PC-9 (cell line): ENCODE measurements around the gene ENPP7. TPM values are rescaled to one million over a fixed set of nuclear protein-coding genes. Genes with fewer than 3 reads are reported as not detected.

Source experiments
- BruUV-seq: library from RNA; stranded (reverse); fragments of 400-500 nt; replicated peaks from 2 replicates; lab custom pipeline; 2021; lab: Mats Ljungman, UMichigan
- CTCF ChIA-PET: fragments of 300-600 bp; sonication (Branson Sonifier 250); formaldehyde crosslinking; loops from one replicate; lab custom pipeline; 2022; ENCODE audit warnings: antibody characterized with exemption; lab: Charles Lee
- POLR2A ChIA-PET: fragments of 300-600 bp; sonication (Branson Sonifier 250); formaldehyde crosslinking; loops from one replicate; lab custom pipeline; 2022; ENCODE audit warnings: antibody characterized with exemption; ENCODE audit not compliant: unreplicated experiment; lab: Charles Lee
- DNase-seq, 2 experiments: peaks; one replicate each; pipeline versions ENCODE4 v3.0.0 to v3.0.0-alpha.2; 2015 to 2022; ENCODE audit warnings: mixed read lengths in 1 of 2
- H2AFZ ChIP-seq: fragments of 200-600 bp; sonication (generic); 2 replicates; pipeline ENCODE4 v1.8.1; 2017; ENCODE audit warnings: antibody characterized with exemption
- H3F3A ChIP-seq: fragments of 200-600 bp; sonication (generic); 2 replicates; pipeline ENCODE4 v1.8.1; 2017; ENCODE audit warnings: antibody characterized with exemption, mild to moderate bottlenecking, low read depth; ENCODE audit not compliant: insufficient read depth
- H3K27ac ChIP-seq: fragments of 200-600 bp; sonication (generic); 2 replicates; pipeline ENCODE4 v1.6.1; 2016; ENCODE audit warnings: mixed run types
- H3K27me3 ChIP-seq: fragments of 200-600 bp; sonication (generic); 2 replicates; pipeline ENCODE4 v1.6.1; 2016; ENCODE audit warnings: low read depth, mixed run types; ENCODE audit not compliant: insufficient read depth
- H3K36me3 ChIP-seq: fragments of 200-600 bp; sonication (generic); 2 replicates; pipeline ENCODE4 v1.6.1; 2016; ENCODE audit warnings: low read depth, mixed run types
- H3K4me1 ChIP-seq: fragments of 200-600 bp; sonication (generic); replicated peaks from 2 replicates; pipeline ENCODE4 v1.6.1; 2016; ENCODE audit warnings: mixed run types; ENCODE audit not compliant: insufficient read depth
- H3K4me2 ChIP-seq: fragments of 200-600 bp; sonication (generic); 2 replicates; pipeline ENCODE4 v1.6.1; 2017; ENCODE audit warnings: mixed run types
- H3K4me3 ChIP-seq: fragments of 200-600 bp; sonication (generic); 2 replicates; pipeline ENCODE4 v1.6.1; 2016; ENCODE audit warnings: mixed run types
- H3K79me2 ChIP-seq: fragments of 200-600 bp; sonication (generic); 2 replicates; pipeline ENCODE4 v1.6.1; 2017; ENCODE audit warnings: low read depth, mixed run types
- H3K9me2 ChIP-seq: fragments of 200-600 bp; sonication (generic); 2 replicates; pipeline ENCODE4 v1.8.1; 2017; ENCODE audit warnings: mild to moderate bottlenecking; ENCODE audit not compliant: insufficient read depth
- H3K9me3 ChIP-seq: fragments of 200-600 bp; sonication (generic); 2 replicates; pipeline ENCODE4 v1.8.1; 2016; ENCODE audit warnings: low read depth; ENCODE audit not compliant: insufficient read depth
- H4K20me1 ChIP-seq: fragments of 200-600 bp; sonication (generic); 2 replicates; pipeline ENCODE4 v1.8.1; 2017; ENCODE audit not compliant: insufficient read depth
- EZH2 ChIP-seq: fragments of 200-600 bp; sonication (generic); IDR thresholded peaks from 2 replicates; pipeline ENCODE4 v1.8.0; 2017; ENCODE audit warnings: antibody characterized with exemption, low read depth
- intact Hi-C: fragments of 100-400 bp; cut with micrococcal nuclease; formaldehyde crosslinking; loops from one replicate; pipeline ENCODE4 v1.10.0; 2022; ENCODE audit not compliant: unreplicated experiment
- total RNA-seq: library from RNA; stranded (reverse); gene quantifications from 2 replicates; pipeline ENCODE4 v1.2.3, GENCODE V29; 2021
- TF ChIP-seq, protein P1 (sequence below): fragments of 200-600 bp; sonication (generic); conservative IDR thresholded peaks from 2 replicates; pipeline ENCODE4 v1.6.1; 2017; ENCODE audit warnings: mixed run types, antibody characterized with exemption, mild to moderate bottlenecking, moderate library complexity

ENPP7 gene
- total RNA-seq, 1 experiment from 2014 or later: not detected

DNA sequence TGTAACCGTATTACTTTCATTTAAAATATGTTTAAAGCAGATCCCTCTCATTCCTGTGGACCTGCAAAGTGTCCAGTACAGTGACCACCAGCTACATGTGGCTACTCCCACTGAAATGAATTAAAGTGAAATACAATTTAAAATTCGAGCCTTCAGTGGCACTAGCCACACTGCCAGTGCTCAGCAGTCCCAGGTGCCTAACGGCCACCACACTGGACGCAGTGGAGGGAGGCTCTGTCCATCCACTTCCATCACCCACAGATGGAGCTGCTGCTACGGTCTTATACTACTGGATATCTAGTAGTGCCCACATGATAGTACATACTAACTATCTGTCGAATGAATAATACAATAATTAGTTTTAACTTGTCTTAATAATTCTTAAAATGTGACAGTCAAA is 44.9 kb downstream of the ENPP7 start:
- no peak overlapping the region for H2AFZ ChIP-seq
- no peaks in the 10 kb centered on the region for H4K20me1 ChIP-seq
- no peak overlapping the region for H3K4me3 ChIP-seq
- H3F3A ChIP-seq: peaks cover 8% of the 10 kb centered on the region; the same call in 1 of the 2 replicates
- H3K36me3 ChIP-seq: no peaks in the 10 kb centered on the region
- peaks cover 19% of the 10 kb centered on the region for H3K4me1 ChIP-seq
- intact Hi-C loops: no loop called here
- H3K9me2 ChIP-seq: no peaks in the 10 kb centered on the region
- H3K4me2 ChIP-seq: no peak overlapping the region
- TF ChIP-seq EZH2: no peak
- TF ChIP-seq, protein P1, sequence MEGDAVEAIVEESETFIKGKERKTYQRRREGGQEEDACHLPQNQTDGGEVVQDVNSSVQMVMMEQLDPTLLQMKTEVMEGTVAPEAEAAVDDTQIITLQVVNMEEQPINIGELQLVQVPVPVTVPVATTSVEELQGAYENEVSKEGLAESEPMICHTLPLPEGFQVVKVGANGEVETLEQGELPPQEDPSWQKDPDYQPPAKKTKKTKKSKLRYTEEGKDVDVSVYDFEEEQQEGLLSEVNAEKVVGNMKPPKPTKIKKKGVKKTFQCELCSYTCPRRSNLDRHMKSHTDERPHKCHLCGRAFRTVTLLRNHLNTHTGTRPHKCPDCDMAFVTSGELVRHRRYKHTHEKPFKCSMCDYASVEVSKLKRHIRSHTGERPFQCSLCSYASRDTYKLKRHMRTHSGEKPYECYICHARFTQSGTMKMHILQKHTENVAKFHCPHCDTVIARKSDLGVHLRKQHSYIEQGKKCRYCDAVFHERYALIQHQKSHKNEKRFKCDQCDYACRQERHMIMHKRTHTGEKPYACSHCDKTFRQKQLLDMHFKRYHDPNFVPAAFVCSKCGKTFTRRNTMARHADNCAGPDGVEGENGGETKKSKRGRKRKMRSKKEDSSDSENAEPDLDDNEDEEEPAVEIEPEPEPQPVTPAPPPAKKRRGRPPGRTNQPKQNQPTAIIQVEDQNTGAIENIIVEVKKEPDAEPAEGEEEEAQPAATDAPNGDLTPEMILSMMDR: no peak
- no peaks in the 10 kb centered on the region for H3K9me3 ChIP-seq
- POLR2A ChIA-PET: no interaction called here
- peaks cover 16% of the 10 kb centered on the region; the same call in 1 of the 2 replicates for H3K79me2 ChIP-seq
- no peak overlapping the region for H3K27ac ChIP-seq
- no peak for DNase-seq
- H3K27me3 ChIP-seq: no peaks in the 10 kb centered on the region
- no TSS peak for BruUV-seq
- CTCF ChIA-PET: no interaction called here

DNA sequence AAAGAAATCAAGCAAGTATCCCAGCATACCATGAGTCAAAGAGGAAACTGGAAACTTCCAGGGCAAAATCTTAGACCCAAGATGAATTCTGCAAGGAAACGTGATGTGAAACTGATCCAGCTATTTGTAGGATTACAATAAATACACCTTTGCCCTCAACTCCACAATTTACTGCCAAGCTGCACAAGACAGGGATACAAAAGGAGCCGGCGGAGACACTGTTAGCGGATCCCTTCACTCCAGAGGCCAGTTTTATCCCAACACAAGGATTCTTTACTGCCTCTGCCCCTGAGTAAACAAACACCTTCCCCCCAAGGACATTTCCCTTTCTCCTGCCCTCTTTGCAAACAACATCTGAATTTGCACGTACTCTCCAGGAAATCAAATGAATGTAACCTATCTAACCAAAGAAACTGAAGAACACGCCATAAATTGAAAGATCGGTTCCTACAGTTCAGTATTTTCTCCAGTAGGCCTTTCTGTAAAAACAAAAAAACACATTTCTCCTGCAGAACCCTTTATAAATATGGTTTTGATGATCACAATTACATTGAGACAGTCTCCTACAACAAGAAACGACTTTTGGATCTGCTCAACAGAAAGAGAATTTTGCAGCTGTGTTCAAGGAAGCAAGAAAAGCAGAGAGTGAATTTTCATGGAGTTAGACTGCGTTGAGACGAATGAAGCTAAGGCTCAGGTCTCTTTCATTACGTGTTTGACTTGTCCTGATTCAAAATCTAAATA is 45.8 kb downstream of the ENPP7 start:
- POLR2A ChIA-PET: interaction anchor here (0.6 kb wide), 1 partner anchor 21 kb away, joined by 3 read pairs; no protein-coding TSS in a partner anchor
- Histone ChIP-seq H2AFZ (no peak overlapping the region), H3K9me3 (no peaks in the 10 kb centered on the region), H3K27me3 (no peaks in the 10 kb centered on the region), H3K4me3 (no peak overlapping the region), H3K9me2 (no peaks in the 10 kb centered on the region), H4K20me1 (no peaks in the 10 kb centered on the region), H3K79me2 (peaks cover 16% of the 10 kb centered on the region; the same call in 1 of the 2 replicates), H3F3A (peaks cover 7% of the 10 kb centered on the region; the same call in 1 of the 2 replicates), H3K4me2 (peak overlapping the region; percentile 82), H3K27ac (no peak overlapping the region), H3K4me1 (peaks cover 19% of the 10 kb centered on the region), H3K36me3 (no peaks in the 10 kb centered on the region)
- BruUV-seq: no TSS peak
- TF ChIP-seq EZH2: no peak
- TF ChIP-seq, protein P1: no peak
- intact Hi-C loops: no loop called here
- CTCF ChIA-PET: interaction anchor here (0.8 kb wide), 1 partner anchor 18 kb away, joined by 21 read pairs; no protein-coding TSS in a partner anchor
- DNase-seq: no peak

DNA sequence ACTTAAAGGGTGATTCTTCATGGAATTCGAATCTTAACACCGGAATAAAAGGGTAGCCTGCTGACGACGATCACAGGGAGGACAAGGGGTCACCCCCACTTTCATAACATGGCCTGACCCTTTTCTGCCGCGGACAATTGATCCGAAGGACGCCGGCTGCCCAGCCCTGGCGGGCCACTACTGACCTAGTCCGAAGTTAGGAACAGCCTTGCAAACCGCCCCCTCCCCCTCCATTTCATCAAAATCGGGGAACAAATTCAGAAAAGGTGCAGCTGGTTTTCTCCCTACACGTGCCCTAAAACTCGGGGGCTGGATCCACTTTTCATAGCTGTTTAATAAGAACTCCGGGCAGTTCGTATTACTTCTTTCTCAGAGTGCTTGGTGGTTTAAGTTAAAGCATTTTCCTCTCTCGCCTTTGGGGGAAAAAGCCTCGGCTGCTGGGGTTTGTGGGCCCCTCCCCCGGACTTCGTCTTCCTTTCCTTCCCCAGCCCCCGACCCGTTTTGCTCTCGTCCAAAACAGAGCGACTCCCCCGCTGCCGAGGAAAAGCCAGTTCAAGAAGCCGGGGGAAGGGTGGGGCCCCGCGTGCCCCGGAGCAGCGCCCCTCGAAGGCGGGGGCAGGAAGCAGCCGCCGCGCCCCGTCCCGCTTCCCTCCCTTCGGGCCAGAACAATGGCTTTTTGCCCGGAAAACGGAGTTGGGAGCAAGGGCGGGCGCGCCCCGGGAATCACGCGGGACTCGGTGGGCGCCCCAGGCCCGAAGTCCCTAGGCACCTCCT is 46.6 kb downstream of the ENPP7 start:
- intact Hi-C loops: no loop called here

More for the DNA sequence above, 46.6 kb downstream of the ENPP7 start:
- ChIA-PET CTCF (interaction anchor here (0.8 kb wide), 1 partner anchor 18 kb away, joined by 21 read pairs; no protein-coding TSS in a partner anchor), POLR2A (interaction anchor here (0.6 kb wide), 1 partner anchor 20 kb away, joined by 3 read pairs; no protein-coding TSS in a partner anchor)
- Histone ChIP-seq H3K9me2 (no peaks in the 10 kb centered on the region), H3F3A (peaks cover 7% of the 10 kb centered on the region; the same call in 1 of the 2 replicates), H3K27ac (no peak overlapping the region), H3K4me3 (peak overlapping the region; percentile 68; the same call in 1 of the 2 replicates), H3K9me3 (no peaks in the 10 kb centered on the region), H3K79me2 (peaks cover 16% of the 10 kb centered on the region; the same call in 1 of the 2 replicates), H2AFZ (peak overlapping the region; percentile 80; the same call in 1 of the 2 replicates), H3K36me3 (no peaks in the 10 kb centered on the region), H3K4me2 (peak overlapping the region; percentile 82), H4K20me1 (no peaks in the 10 kb centered on the region), H3K27me3 (no peaks in the 10 kb centered on the region), H3K4me1 (peaks cover 19% of the 10 kb centered on the region)
- DNase-seq: peak in 1 of 2 experiments; percentile 77
- TF ChIP-seq, protein P1: no peak; the same call in 1 of the 2 replicates
- no peak for TF ChIP-seq EZH2
- TSS peak; percentile 83 for BruUV-seq
